ENCODE results near the gene LITAFD. TPM values are rescaled to one million over a fixed set of nuclear protein-coding genes. Genes with fewer than 3 reads are reported as not detected.

Gene LITAFD
- total and polyA plus RNA-seq, 9 of the 15 experiments (the other 6 are each of a cell fraction or from before 2014, with no cell fraction given) = not detected

DNA sequence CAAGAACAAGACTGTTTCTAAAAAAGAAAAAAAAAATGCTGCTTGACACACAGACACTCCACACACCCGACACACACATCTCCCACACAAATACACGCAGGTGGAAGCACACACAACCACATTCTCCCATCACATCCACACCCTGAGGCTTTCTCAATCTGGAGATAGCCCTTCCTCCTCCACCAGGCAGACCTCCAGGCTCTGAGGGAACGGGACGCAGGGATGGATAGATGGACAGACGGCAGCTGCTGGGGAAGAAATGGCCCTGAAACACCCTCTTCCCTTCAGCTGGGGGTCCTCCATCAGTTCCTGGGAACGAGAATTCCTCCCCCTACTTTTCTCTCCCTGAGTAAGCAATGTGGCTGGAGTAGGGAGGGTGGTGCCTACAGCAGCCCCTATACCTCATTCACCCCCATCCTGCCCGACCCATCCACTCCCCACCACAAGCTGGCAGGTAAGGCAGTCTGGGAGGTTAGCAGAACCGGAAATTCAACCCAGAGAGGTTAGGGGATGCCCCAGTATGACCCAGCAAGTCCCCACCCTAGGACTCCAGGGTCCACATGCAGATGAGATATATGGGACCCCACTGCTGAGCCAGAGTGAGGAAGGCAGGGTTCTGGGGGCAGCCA lies 4.1 kb upstream of the LITAFD start (continued):
- TF ChIP-seq, protein P1, sequence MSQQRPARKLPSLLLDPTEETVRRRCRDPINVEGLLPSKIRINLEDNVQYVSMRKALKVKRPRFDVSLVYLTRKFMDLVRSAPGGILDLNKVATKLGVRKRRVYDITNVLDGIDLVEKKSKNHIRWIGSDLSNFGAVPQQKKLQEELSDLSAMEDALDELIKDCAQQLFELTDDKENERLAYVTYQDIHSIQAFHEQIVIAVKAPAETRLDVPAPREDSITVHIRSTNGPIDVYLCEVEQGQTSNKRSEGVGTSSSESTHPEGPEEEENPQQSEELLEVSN (IDR thresholded peaks at IDR 0.05; ENCODE audit: borderline replicate concordance in 1 of 2, extremely low read depth in 1 of 2, insufficient read depth in 1 of 2, insufficient read length in 1 of 2, low read depth in 1 of 2, low read length in 1 of 2, poor library complexity in 1 of 2, severe bottlenecking in 1 of 2) = no peak
- TF ChIP-seq SPI1 (IDR thresholded peaks at IDR 0.05; ENCODE audit: borderline replicate concordance, low read depth, low read length) = no peak
- TF ChIP-seq, protein P2, sequence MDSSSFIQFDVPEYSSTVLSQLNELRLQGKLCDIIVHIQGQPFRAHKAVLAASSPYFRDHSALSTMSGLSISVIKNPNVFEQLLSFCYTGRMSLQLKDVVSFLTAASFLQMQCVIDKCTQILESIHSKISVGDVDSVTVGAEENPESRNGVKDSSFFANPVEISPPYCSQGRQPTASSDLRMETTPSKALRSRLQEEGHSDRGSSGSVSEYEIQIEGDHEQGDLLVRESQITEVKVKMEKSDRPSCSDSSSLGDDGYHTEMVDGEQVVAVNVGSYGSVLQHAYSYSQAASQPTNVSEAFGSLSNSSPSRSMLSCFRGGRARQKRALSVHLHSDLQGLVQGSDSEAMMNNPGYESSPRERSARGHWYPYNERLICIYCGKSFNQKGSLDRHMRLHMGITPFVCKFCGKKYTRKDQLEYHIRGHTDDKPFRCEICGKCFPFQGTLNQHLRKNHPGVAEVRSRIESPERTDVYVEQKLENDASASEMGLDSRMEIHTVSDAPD (CRISPR knock-in tag; IDR thresholded peaks at IDR 0.05) = no peak

DNA sequence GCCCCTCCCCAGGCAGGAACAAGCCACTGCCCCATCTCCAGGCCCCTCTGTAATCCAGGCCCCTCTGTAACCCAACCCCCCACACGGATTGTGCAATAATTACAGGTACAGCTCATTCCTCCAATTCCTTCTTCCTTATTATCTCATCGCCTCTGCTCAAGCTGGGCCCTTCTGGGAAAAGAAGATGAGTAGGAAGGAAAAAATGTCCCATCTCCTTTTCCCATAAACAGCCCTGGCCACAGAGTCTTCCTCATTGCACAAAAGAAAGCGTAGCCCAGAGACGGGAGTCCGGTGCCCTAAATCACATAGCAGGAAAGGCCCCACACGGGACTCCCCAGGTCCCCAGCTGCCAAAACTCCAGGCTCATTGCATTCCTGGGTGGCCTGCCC lies 3.6 kb upstream of the LITAFD start:
- CTCF ChIA-PET (ENCODE audit: low intra/inter-chr PET ratio) = no interaction called here
- peaks cover 0 to 12% of the 10 kb centered on the region in 2 experiments; a peak in 3 of 5 replicates for H3K27me3 ChIP-seq (ENCODE audit: control insufficient read depth in 2 of 2, insufficient read depth in 2 of 2, low read length in 2 of 2)
- no peak overlapping the region for H2AFZ ChIP-seq (ENCODE audit: low read depth, low read length)
- no peak overlapping the region for H3K4me2 ChIP-seq (ENCODE audit: insufficient read depth, low read length)
- no peaks in the 10 kb centered on the region for H3K79me2 ChIP-seq (ENCODE audit: control insufficient read depth, insufficient read depth, low read length)
- intact Hi-C loops (cut with micrococcal nuclease) = loop anchor here (10.0 kb wide), 1 partner anchor 256 kb away; no protein-coding TSS in a partner anchor
- POLR2A ChIA-PET = interaction anchor here (0.9 to 1.4 kb wide), 2 partner anchors 9 to 14 kb away, joined by 3 to 6 read pairs; partner anchors contain the start of gene CARHSP1
- 9% methylated on average over 6 of the region's 6 CpGs for WGBS (ENCODE audit: insufficient coverage, low coverage, missing lambda C conversion rate)
- ATAC-seq = no peak
- BruUV-seq (replicated peaks) = no TSS peak
- no peaks in the 10 kb centered on the region for H3K36me3 ChIP-seq (ENCODE audit: control insufficient read depth, insufficient read depth, low read length)
- no peak for DNase-seq (ENCODE audit: extremely low read depth in 1 of 4, low spot score in 3 of 4)
- H3K4me1 ChIP-seq (replicated peaks in 1 of 2; ENCODE audit: control insufficient read depth in 2 of 2, insufficient read depth in 2 of 2, low read length in 2 of 2) = peaks cover 0 to 6% of the 10 kb centered on the region in 2 experiments; a peak in 2 of 5 replicates
- no peak overlapping the region for H3K27ac ChIP-seq (ENCODE audit: extremely low read depth, low read depth, low read length)
- in situ Hi-C loops (cut with MboI) = loop anchor here (5.0 kb wide), 1 partner anchor 226 kb away; no protein-coding TSS in a partner anchor
- FAIRE-seq = no peak
- no peak overlapping the region for H3K4me3 ChIP-seq
- peak overlapping the region in 1 of 2 experiments; percentile 66; a peak in 1 of 4 replicates for H3K9ac ChIP-seq (ENCODE audit: insufficient read depth in 1 of 2, low read depth in 2 of 2, low read length in 2 of 2)
- H3K9me3 ChIP-seq (replicated peaks; ENCODE audit: control insufficient read depth, insufficient read depth, low read depth, low read length) = no peaks in the 10 kb centered on the region
- H3K9me1 ChIP-seq (ENCODE audit: control insufficient read depth, insufficient read depth, low read length) = no peaks in the 10 kb centered on the region
- no peaks in the 10 kb centered on the region; the same call in 1 of the 2 replicates for H4K20me1 ChIP-seq (replicated peaks; ENCODE audit: control insufficient read depth, insufficient read depth, low read length)
- TF ChIP-seq CEBPG (CRISPR knock-in tag; IDR thresholded peaks at IDR 0.05) (peak; percentile 60), CEBPG (tag; conservative IDR thresholded peaks at IDR 0.05 in 1 of 2, IDR thresholded peaks at IDR 0.05 in 1 of 2) (peak; percentile 80 to 87), CEBPB (tag; IDR thresholded peaks at IDR 0.05) (peak; percentile 92), SMAD4 (CRISPR knock-in tag; conservative IDR thresholded peaks at IDR 0.05) (no peak), SLC30A9 (CRISPR knock-in tag; IDR thresholded peaks at IDR 0.05) (no peak), KLF10 (CRISPR knock-in tag; IDR thresholded peaks at IDR 0.05) (no peak), RB1 (IDR thresholded peaks at IDR 0.05; ENCODE audit: low read depth) (no peak)
- TF ChIP-seq, protein P3, sequence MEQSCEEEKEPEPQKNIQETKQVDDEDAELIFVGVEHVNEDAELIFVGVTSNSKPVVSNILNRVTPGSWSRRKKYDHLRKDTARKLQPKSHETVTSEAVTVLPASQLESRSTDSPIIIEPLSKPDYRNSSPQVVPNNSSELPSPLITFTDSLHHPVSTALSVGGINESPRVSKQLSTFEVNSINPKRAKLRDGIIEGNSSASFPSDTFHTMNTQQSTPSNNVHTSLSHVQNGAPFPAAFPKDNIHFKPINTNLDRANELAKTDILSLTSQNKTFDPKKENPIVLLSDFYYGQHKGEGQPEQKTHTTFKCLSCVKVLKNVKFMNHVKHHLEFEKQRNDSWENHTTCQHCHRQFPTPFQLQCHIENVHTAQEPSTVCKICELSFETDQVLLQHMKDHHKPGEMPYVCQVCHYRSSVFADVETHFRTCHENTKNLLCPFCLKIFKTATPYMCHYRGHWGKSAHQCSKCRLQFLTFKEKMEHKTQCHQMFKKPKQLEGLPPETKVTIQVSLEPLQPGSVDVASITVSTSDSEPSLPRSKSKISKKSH (CRISPR knock-in tag; IDR thresholded peaks at IDR 0.05) = no peak
